HEK293 (cell line): ENCODE results near the gene PARD3B.

ENCODE experiments used
- CTCF ChIA-PET: fragments of 350-600 bp; formaldehyde crosslinking; extraction: SDS; loops from one replicate; lab custom pipeline; 2021; ENCODE audit warnings: antibody characterized with exemption; lab: Yijun Ruan, JAX
- POLR2A ChIA-PET: fragments of 300-600 bp; formaldehyde crosslinking; extraction: SDS; loops from one replicate; lab custom pipeline; 2020; ENCODE audit warnings: antibody characterized with exemption, inconsistent platforms; lab: Yijun Ruan, JAX
- H3K27ac ChIP-seq: fragments of 200-500 bp; sonication (Bioruptor generic); 2 replicates; pipeline ENCODE4 v1.5.1; 2014; ENCODE audit warnings: low read depth, low read length, control low read depth, inconsistent platforms; ENCODE audit errors: extremely low read depth
- H3K36me3 ChIP-seq, 2 experiments: fragments of 200-500 bp in 1 of 2; sonication (Bioruptor generic) in 1 of 2; 1 replicate in 1 of 2; 2 replicates in 1 of 2; pipeline ENCODE4 v1.5.1; 2014 to 2017; ENCODE audit warnings: inconsistent platforms in 2 of 2, low read length in 2 of 2; ENCODE audit not compliant: control insufficient read depth in 2 of 2, insufficient read depth in 1 of 2
- H3K4me1 ChIP-seq: fragments of 200-500 bp; sonication (Bioruptor generic); 2 replicates; pipeline ENCODE4 v1.5.1; 2014; ENCODE audit warnings: mild to moderate bottlenecking, low read length, inconsistent platforms; ENCODE audit not compliant: control insufficient read depth, insufficient read depth
- H3K4me3 ChIP-seq: 2 replicates; pipeline ENCODE4 v1.5.1; 2011; ENCODE audit warnings: low read depth, mild to moderate bottlenecking, control low read depth, low read length, moderate library complexity
- H3K9me3 ChIP-seq: fragments of 200-500 bp; sonication (Bioruptor generic); 2 replicates; pipeline ENCODE4 v1.5.1; 2014; ENCODE audit warnings: low read depth, low read length, inconsistent platforms; ENCODE audit not compliant: control insufficient read depth, insufficient read depth
- FEZF1 ChIP-seq: fragments of 450-650 bp; formaldehyde crosslinking; IDR thresholded peaks from 2 replicates; pipeline ENCODE4 v1.5.1; 2016; ENCODE audit warnings: missing biosample characterization, missing genetic modification characterization
- IKZF3 ChIP-seq: fragments of 450-650 bp; IDR thresholded peaks from 2 replicates; pipeline ENCODE4 v1.5.0; 2018; ENCODE audit warnings: missing biosample characterization, mild to moderate bottlenecking, missing genetic modification characterization, moderate library complexity
- SP3 ChIP-seq: fragments of 450-650 bp; formaldehyde crosslinking; IDR thresholded peaks from 2 replicates; pipeline ENCODE4 v1.5.1; 2016; ENCODE audit warnings: missing biosample characterization, missing genetic modification characterization
- ZBTB20 ChIP-seq: fragments of 450-650 bp; formaldehyde crosslinking; IDR thresholded peaks from 2 replicates; pipeline ENCODE4 v1.5.1; 2016; ENCODE audit warnings: missing biosample characterization, missing genetic modification characterization
- ZBTB7A ChIP-seq: fragments of 450-650 bp; formaldehyde crosslinking; IDR thresholded peaks from 2 replicates; pipeline ENCODE4 v1.5.1; 2016; ENCODE audit warnings: low read depth, missing biosample characterization, missing genetic modification characterization
- ZNF114 ChIP-seq: fragments of 450-650 bp; formaldehyde crosslinking; IDR thresholded peaks from 2 replicates; pipeline ENCODE4 v1.5.0; 2017; ENCODE audit warnings: missing biosample characterization, missing genetic modification characterization
- ZNF140 ChIP-seq: fragments of 450-650 bp; formaldehyde crosslinking; IDR thresholded peaks from 2 replicates; pipeline ENCODE4 v1.5.1; 2016; ENCODE audit warnings: missing biosample characterization, missing genetic modification characterization
- ZNF354C ChIP-seq: fragments of 450-650 bp; formaldehyde crosslinking; IDR thresholded peaks from 2 replicates; pipeline ENCODE4 v1.5.1; 2016; ENCODE audit warnings: missing biosample characterization, missing genetic modification characterization, low read depth, borderline replicate concordance
- ZNF391 ChIP-seq: fragments of 450-650 bp; formaldehyde crosslinking; IDR thresholded peaks from 2 replicates; pipeline ENCODE4 v1.5.1; 2016; ENCODE audit warnings: low read depth, missing biosample characterization, missing genetic modification characterization, borderline replicate concordance
- ZNF514 ChIP-seq: fragments of 450-650 bp; formaldehyde crosslinking; IDR thresholded peaks from 2 replicates; pipeline ENCODE4 v1.5.1; 2016; ENCODE audit warnings: missing biosample characterization, missing genetic modification characterization
- ZNF610 ChIP-seq: fragments of 450-650 bp; formaldehyde crosslinking; IDR thresholded peaks from 2 replicates; pipeline ENCODE4 v1.5.1; 2016; ENCODE audit warnings: missing biosample characterization, missing genetic modification characterization, borderline replicate concordance
- ZNF658 ChIP-seq: fragments of 450-650 bp; formaldehyde crosslinking; IDR thresholded peaks from 2 replicates; pipeline ENCODE4; 2016; ENCODE audit warnings: missing biosample characterization, missing genetic modification characterization
- ZNF707 ChIP-seq: fragments of 450-650 bp; formaldehyde crosslinking; IDR thresholded peaks from 2 replicates; pipeline ENCODE4 v1.5.1; 2016; ENCODE audit warnings: missing biosample characterization, missing genetic modification characterization
- ZNF785 ChIP-seq: fragments of 450-650 bp; formaldehyde crosslinking; IDR thresholded peaks from 2 replicates; pipeline ENCODE4 v1.5.1; 2016; ENCODE audit warnings: missing biosample characterization, missing genetic modification characterization
- ZNF791 ChIP-seq: fragments of 450-650 bp; formaldehyde crosslinking; IDR thresholded peaks from 2 replicates; pipeline ENCODE4 v1.5.1; 2016; ENCODE audit warnings: missing biosample characterization, missing genetic modification characterization
- ZNF843 ChIP-seq: fragments of 450-650 bp; formaldehyde crosslinking; IDR thresholded peaks from 2 replicates; pipeline ENCODE4 v1.5.1; 2016; ENCODE audit warnings: missing biosample characterization, missing genetic modification characterization
- TF ChIP-seq, protein P1 (sequence below): fragments of 450-650 bp; formaldehyde crosslinking; IDR thresholded peaks from 2 replicates; pipeline ENCODE4 v1.5.1; 2016; ENCODE audit warnings: missing biosample characterization, missing genetic modification characterization
- TF ChIP-seq, protein P2 (sequence below): fragments of 450-650 bp; formaldehyde crosslinking; IDR thresholded peaks from 2 replicates; pipeline ENCODE4 v1.5.1; 2017; ENCODE audit warnings: missing biosample characterization, missing genetic modification characterization

The PARD3B gene

DNA sequence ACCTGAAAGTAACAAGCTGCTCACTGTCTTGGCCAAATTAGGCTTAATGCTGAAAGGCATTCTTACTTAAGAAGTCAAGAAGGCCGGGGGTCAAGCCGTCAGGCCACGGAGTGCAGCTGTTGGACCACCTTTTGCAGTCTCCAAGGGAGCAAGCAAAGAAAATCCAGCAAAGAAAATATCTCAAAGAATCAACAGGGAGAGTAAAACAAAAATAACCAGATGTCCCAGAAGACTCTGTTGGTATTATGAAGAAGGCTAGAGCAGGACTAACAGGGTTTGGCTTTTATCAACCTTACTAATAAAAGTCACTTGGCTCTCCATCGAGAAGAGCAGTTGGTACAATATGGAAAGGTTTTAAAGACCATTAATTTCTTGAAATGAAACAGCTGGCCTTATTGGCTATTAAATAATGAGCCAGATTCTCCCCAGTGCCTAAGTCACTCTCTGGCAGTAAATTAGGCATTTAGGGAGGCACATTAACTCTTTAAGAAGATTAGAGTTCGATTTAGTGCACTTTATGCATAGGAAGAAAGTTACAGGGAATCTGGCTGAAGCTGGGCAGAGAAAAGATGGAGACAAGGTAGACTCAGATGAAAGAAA, 1026.2 kb downstream of the PARD3B start:
- TF ChIP-seq ZBTB20 (tag by site-specific recombination) (no peak), ZNF514 (tag by site-specific recombination) (no peak), ZNF658 (tag by site-specific recombination) (no peak), ZNF140 (tag by site-specific recombination) (no peak), IKZF3 (no peak), ZNF791 (tag by site-specific recombination) (no peak)
- H3K36me3 ChIP-seq, result no peaks in the 10 kb centered on the region
- POLR2A ChIA-PET, result no interaction called here
- no peaks in the 10 kb centered on the region for H3K4me1 ChIP-seq
- H3K27ac ChIP-seq, result no peak overlapping the region
- no peak overlapping the region for H3K4me3 ChIP-seq
- no peaks in the 10 kb centered on the region; the same call in 1 of the 2 replicates for H3K9me3 ChIP-seq
- CTCF ChIA-PET, result no interaction called here

DNA sequence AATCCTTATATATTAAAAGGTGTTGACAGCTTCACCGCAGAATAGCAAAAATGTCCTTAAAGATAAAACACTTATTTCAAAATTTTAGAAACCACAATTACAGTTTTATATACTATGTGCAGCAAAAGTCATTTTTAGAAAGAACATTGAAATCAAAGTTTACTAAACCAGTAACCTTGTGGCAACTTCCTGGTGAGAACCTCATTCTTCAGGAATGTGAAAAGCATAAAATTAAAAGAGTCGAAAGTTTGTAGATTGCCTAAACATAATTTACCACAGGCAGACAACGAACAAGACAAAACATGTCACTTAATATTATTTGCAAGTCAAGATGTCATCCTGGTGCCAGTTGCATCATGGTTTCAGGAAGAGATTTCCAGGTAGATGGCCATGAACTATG, 1028.7 kb downstream of the PARD3B start:
- H3K27ac ChIP-seq, result no peak overlapping the region
- ChIA-PET CTCF (no interaction called here), POLR2A (no interaction called here)
- H3K4me3 ChIP-seq, result no peak overlapping the region
- TF ChIP-seq ZNF785 (tag by site-specific recombination) (no peak), ZNF843 (tag by site-specific recombination) (no peak), FEZF1 (tag by site-specific recombination) (no peak), ZNF610 (tag by site-specific recombination) (no peak), ZNF707 (no peak), ZNF354C (no peak), ZNF114 (tag by site-specific recombination) (no peak), SP3 (tag by site-specific recombination) (no peak)
- TF ChIP-seq, protein P1, sequence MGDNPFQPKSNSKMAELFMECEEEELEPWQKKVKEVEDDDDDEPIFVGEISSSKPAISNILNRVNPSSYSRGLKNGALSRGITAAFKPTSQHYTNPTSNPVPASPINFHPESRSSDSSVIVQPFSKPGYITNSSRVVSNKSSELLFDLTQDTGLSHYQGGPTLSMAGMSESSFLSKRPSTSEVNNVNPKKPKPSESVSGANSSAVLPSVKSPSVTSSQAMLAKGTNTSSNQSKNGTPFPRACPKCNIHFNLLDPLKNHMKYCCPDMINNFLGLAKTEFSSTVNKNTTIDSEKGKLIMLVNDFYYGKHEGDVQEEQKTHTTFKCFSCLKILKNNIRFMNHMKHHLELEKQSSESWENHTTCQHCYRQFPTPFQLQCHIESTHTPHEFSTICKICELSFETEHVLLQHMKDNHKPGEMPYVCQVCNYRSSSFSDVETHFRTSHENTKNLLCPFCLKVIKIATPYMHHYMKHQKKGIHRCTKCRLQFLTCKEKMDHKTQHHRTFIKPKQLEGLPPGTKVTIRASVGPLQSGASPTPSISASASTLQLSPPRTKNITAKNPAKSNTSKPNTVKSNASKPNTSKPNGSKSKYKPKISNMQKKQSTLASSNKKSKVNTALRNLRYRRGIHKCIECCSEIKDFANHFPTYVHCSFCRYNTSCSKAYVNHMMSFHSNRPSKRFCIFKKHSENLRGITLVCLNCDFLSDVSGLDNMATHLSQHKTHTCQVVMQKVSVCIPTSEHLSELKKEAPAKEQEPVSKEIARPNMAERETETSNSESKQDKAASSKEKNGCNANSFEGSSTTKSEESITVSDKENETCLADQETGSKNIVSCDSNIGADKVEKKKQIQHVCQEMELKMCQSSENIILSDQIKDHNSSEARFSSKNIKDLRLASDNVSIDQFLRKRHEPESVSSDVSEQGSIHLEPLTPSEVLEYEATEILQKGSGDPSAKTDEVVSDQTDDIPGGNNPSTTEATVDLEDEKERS, result no peak
- TF ChIP-seq, protein P2, sequence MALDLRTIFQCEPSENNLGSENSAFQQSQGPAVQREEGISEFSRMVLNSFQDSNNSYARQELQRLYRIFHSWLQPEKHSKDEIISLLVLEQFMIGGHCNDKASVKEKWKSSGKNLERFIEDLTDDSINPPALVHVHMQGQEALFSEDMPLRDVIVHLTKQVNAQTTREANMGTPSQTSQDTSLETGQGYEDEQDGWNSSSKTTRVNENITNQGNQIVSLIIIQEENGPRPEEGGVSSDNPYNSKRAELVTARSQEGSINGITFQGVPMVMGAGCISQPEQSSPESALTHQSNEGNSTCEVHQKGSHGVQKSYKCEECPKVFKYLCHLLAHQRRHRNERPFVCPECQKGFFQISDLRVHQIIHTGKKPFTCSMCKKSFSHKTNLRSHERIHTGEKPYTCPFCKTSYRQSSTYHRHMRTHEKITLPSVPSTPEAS (tag by site-specific recombination), result no peak
- H3K36me3 ChIP-seq, result no peaks in the 10 kb centered on the region
- H3K9me3 ChIP-seq, result no peaks in the 10 kb centered on the region; the same call in 1 of the 2 replicates
- H3K4me1 ChIP-seq, result no peaks in the 10 kb centered on the region

DNA sequence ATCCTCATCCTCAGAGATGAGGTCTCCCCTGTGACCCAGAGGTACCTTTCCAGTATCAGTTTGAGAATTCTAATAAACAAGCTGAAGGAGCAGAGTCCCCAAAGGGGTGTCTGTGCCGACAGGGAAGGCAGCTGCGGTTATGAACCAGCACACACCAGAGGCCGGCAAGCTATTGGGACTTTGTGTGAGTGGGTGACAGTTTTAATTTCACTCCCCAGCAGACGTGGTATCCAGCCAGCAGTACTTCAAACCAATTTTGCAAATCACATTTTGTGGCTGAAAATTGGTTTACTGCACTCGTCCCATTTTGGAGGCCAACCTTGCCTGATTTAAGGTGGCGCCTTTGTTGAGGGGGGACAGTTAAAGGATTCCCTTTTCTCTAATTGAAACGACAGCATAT, 1034.1 kb downstream of the PARD3B start:
- Histone ChIP-seq H3K9me3 (no peaks in the 10 kb centered on the region; the same call in 1 of the 2 replicates), H3K4me3 (no peak overlapping the region), H3K4me1 (no peaks in the 10 kb centered on the region), H3K27ac (no peak overlapping the region), H3K36me3 (no peaks in the 10 kb centered on the region)
- POLR2A ChIA-PET, result no interaction called here
- TF ChIP-seq ZBTB7A (no peak), ZNF391 (tag by site-specific recombination) (no peak)
- CTCF ChIA-PET, result no interaction called here
